ENCODE results near the gene STK11IP.

- TF ChIP-seq CTCF (IDR thresholded peaks at IDR 0.05) = no peak
- TF ChIP-seq POLR2A (IDR thresholded peaks at IDR 0.05) = no peak
Observed at GRCh38 chr2:219616550-219616949, 18.9 kb downstream of the STK11IP start.

Data from esophagus squamous epithelium (tissue), 4 donors.